GM04503 (cell line): Measurements from ENCODE around the gene PCDHGB5.
"Not testable (repeated sequence)": the region's sequence is repeated elsewhere in the genome, so short reads cannot be mapped to it uniquely, and the experiment has no call there.

Source experiments
- DNase-seq: peaks from one replicate; pipeline ENCODE4 v3.0.0-alpha.2; 2012; ENCODE audit warnings: low read depth

PCDHGB5 gene

DNA sequence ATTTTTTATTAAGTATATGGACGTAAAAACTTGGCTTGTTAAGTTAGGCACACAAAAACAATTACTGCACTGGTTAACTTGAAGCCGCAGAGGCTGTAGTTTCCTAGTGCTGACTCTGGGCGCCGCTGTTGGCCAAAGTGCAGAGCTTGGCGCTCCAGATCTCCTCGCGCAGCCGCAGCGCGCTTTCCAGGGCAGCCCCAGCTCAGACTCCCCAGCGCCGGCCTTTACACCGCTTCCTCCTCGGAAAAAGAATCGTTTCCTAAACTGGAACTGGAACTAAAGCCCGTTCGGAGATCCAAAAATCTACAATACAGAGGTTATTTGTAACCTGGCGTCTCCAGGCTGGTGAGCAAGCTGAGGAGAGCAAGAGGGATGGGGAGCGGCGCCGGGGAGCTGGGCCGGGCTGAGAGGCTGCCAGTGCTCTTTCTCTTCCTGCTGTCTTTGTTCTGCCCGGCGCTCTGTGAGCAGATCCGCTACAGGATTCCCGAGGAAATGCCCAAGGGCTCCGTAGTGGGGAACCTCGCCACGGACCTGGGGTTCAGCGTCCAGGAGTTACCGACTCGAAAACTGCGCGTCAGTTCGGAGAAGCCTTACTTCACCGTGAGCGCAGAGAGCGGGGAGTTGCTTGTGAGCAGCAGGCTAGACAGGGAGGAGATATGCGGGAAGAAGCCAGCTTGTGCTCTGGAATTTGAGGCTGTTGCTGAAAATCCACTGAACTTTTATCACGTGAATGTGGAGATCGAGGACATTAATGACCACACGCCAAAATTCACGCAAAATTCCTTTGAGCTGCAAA lies at the start of gene PCDHGB5:
Gene PCDHGB5 (plus strand): TSS at position 192 of the 796 bp plus-strand sequence. CDS start 181 bp downstream, at position 373.
- DNase-seq = not testable (repeated sequence)

DNA sequence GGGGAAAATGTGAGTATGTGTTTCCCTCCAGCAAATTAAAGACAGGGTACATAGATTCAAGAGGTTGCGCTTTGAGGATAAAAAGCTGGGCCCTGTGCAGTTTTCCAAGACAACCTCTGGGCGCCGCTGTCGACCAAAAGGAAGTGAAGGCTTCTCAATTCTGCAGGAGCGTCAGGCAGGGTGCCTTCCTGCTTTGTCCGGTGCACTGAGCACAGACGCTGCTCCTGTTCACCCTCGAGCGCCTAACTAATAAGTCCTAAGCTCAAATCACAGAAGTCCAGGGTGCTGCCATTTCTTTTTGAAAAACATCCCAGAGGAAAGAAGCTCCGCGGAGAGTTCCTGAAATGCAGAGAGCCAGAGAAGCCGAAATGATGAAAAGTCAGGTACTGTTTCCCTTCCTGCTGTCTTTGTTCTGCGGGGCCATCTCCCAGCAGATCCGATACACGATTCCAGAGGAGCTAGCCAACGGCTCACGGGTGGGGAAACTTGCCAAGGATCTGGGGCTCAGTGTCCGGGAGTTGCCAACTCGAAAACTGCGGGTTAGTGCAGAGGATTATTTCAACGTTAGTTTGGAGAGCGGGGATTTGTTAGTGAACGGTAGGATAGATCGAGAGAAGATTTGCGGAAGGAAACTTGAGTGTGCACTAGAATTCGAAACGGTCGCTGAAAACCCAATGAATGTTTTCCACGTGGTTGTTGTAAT lies 47.7 kb upstream of the PCDHGB5 start, which contains the start of gene PCDHGB1:
Gene PCDHGB1 (plus strand): TSS at position 183 of the 703 bp plus-strand sequence. CDS start 162 bp downstream, at position 345.
- no peak for DNase-seq

DNA sequence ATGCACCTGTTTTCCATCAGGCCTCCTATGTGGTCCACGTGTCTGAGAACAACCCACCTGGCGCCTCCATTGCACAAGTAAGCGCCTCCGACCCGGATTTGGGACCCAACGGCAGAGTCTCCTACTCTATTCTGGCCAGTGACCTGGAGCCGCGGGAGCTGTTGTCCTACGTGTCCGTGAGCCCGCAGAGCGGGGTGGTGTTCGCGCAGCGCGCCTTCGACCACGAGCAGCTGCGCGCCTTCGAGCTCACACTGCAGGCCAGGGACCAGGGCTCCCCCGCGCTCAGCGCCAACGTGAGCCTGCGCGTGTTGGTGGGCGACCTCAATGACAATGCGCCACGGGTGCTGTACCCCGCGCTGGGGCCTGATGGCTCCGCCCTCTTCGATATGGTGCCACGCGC lies 46.2 kb upstream of the PCDHGB5 start:
- DNase-seq = no peak

DNA sequence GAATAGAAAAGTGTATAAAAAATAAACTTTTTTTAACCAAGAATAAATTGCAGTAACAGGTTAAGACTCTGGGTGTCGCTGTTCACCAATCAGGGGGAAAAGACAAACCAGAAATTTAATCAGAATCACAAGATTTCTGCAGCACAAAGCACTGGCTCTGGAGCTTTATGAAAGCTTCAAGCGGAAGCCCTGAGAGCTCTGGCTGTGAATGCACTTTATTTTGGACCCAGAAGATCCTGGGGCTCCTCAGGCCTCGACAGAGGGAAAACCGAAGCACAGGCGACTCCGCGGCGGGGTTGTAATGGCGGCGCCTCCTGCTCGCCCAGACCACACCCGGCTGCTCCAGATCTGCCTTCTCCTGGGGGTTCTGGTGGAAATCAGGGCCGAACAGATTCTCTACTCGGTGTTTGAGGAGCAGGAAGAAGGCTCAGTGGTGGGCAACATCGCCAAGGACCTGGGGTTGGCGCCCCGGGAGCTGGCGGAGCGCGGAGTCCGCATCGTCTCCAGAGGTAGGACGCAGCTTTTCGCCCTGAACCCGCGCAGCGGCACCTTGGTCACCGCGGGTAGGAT lies 42.8 kb upstream of the PCDHGB5 start, which contains the start of gene PCDHGA4:
Gene PCDHGA4 (plus strand): TSS at position 122 of the 570 bp plus-strand sequence. CDS start 87 bp downstream, at position 209.
- no peak for DNase-seq

DNA sequence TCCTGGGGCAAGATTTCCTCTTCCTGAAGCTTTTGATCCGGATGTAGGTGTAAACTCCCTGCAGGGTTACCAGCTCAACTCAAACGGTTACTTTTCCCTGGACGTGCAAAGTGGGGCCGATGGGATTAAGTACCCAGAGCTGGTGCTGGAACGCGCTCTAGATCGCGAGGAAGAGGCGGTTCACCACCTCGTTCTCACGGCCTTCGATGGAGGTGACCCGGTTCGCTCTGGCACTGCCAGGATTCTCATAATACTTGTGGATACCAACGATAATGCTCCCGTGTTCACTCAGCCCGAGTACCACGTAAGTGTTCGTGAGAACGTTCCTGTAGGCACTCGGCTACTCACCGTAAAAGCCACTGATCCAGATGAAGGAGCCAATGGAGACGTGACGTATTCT lies 42.1 kb upstream of the PCDHGB5 start:
- DNase-seq = no peak

DNA sequence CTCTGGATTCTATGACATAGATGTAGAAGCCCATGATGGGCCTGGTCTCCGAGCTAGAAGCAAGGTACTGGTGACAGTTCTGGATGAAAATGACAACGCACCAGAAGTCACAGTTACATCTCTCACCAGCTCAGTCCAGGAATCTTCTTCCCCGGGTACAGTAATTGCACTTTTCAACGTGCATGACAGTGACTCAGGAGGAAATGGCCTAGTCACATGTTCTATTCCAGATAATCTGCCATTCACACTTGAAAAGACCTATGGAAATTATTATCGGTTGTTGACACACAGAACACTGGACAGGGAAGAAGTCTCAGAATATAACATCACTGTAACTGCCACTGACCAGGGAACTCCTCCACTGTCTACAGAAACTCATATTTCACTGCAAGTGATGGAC lies 41.6 kb upstream of the PCDHGB5 start:
- DNase-seq = no peak

DNA sequence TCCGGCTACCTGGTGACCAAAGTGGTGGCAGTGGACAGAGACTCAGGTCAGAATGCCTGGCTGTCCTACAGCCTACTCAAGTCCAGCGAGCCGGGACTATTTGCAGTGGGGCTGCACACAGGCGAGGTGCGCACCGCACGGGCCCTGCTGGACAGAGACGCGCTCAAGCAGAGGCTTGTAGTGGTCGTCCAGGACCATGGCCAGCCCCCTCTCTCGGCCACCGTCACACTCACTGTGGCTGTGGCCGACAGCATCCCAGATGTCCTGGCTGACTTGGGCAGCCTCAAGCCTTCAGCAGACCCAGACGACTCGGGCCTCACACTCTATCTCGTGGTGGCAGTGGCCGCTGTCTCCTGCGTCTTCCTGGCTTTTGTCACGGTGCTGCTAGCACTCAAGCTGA lies 40.8 kb upstream of the PCDHGB5 start:
- DNase-seq = no peak

DNA sequence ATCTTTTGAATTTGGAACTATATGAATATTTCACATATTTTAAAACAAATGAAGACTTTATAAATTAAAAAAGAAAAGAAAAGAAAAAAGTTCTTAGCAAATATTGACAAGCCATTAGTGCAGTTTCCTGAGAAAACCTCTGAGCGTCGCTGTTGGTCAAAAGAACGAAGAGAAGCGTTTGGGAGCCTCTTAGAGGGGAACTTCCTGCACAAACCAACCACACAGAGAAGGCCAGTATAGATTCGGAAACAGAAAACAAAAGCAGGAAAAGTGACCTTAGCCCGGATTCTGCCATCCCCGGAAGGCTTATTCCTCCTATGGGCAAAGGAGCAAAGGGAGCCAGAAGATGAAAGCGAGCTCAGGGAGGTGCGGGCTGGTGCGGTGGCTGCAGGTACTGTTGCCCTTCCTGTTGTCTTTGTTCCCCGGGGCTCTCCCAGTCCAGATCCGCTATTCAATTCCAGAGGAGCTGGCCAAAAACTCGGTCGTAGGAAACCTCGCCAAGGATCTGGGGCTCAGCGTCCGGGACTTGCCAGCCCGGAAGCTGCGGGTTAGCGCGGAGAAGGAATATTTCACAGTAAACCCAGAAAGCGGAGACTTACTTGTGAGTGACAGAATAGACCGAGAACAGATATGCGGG lies 37.8 kb upstream of the PCDHGB5 start, which contains the start of gene PCDHGB2:
Gene PCDHGB2 (plus strand): TSS at position 205 of the 637 bp plus-strand sequence. CDS start 142 bp downstream, at position 347.
- DNase-seq = no peak

DNA sequence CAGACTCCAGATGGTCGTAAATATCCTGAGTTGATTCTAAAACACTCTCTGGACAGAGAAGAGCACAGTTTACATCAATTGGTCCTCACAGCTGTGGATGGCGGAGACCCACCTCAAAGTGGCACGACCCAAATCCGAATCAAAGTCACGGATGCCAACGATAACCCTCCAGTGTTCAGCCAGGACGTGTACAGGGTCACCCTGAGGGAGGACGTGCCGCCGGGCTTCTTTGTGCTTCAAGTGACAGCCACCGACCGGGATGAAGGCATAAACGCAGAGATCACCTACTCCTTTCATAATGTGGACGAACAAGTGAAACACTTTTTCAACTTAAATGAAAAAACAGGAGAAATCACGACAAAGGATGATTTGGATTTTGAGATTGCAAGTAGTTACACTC lies 37.1 kb upstream of the PCDHGB5 start:
- DNase-seq = no peak

DNA sequence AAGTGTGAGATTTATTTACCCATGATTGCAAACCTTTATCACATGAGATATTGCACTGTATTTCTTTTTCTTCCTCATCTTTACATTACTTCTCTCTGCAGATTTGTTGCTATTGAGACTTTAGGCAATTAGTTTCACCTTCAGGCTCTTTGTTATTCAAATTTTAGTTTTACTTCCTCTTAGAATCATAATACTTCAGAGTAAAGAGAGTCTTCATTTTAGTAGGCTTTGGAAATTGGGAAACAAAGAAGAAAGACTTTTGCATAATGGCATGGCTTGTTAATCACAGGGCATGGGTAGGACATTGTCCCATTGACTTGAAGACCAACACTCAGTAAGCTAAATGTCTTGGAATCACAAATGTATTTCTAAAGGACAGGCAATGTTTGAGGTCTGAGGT lies 35.0 kb upstream of the PCDHGB5 start:
- no peak for DNase-seq

DNA sequence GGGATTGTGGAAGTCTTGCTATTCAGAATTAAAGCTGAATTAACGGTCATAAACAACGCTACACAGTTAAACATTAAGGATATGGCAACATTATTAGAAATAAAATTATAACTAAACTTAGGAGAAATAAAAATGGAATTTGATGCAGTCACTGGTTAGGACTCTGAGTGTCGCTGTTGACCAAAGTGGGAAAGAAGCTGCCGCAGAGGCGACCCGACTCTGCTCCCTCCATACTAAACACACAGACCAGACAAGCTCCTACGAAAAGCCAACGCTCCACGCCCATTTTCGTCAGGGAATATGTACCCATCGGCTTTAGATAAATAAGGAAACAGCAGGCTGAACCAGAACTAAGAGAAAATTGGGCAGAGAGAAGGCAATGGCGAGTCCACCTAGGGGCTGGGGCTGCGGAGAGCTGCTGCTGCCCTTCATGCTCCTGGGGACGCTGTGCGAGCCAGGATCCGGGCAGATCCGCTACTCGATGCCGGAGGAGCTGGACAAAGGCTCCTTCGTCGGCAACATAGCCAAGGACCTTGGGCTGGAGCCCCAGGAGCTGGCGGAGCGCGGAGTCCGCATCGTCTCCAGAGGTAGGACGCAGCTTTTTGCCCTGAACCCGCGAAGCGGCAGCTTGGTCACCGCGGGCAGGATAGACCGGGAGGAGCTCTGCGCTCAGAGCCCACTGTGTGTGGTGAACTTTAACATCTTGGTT lies 33.6 kb upstream of the PCDHGB5 start, which contains the start of gene PCDHGA5:
Gene PCDHGA5 (plus strand): TSS at position 211 of the 709 bp plus-strand sequence. CDS start 169 bp downstream, at position 380.
- DNase-seq = no peak

DNA sequence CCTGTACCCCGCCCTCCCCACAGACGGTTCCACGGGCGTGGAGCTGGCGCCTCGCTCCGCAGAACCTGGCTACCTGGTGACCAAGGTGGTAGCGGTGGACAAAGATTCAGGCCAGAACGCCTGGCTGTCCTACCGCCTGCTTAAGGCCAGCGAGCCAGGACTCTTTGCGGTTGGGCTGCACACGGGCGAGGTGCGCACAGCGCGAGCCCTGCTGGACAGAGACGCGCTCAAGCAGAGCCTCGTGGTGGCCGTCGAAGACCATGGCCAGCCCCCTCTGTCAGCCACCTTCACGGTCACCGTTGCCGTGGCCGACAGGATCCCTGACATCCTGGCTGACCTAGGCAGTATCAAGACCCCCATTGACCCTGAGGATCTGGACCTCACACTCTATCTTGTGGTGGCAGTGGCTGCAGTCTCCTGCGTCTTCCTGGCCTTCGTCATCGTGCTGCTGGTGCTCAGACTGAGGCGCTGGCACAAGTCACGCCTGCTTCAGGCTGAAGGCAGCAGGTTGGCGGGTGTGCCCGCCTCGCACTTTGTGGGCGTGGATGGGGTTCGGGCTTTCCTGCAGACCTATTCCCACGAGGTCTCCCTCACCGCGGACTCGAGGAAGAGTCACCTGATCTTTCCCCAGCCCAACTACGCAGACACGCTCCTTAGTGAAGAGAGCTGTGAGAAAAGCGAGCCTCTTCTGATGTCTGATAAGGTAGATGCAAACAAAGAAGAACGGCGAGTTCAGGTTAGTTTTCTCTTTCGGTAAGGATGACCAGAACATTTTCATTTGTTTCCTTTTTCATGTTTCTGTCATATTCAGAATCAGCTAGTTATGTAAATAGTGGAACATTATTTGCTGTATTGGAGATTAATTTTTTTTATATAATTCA lies 31.5 kb upstream of the PCDHGB5 start:
- DNase-seq = no peak

DNA sequence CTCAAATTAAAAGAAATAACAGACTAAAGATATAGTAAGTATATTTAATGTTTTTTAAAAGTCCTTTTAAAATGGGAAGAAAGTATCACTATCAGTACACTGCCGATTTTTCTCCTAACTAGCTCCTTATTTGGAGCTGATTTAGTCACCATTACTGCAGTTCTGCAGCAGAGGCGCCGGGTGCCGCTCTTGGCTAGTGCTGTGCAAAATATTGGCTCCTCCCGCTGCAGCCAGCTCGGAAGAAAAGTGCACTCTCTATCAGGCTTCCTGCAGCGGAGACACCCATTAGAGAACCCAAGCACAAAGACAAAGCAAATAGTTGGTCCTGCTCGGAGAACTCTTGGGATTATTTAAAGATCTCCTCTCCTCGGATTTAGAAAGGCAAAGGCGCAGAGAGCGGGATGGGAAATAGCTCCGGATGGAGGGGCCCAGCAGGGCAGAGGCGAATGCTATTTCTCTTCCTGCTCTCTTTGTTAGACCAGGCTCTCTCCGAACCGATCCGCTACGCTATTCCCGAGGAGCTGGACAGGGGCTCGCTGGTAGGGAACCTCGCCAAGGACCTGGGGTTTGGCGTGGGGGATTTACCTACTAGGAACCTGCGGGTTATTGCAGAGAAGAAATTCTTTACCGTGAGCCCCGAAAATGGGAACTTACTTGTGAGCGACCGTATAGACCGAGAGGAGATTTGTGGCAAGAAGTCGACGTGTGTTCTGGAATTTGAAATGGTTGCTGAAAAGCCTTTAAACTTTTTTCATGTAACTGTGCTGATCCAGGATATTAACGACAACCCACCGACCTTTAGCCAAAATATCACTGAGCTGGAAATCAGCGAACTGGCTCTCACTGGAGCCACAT lies 27.5 kb upstream of the PCDHGB5 start, which contains the start of gene PCDHGB3:
Gene PCDHGB3 (plus strand): TSS at position 249 of the 855 bp plus-strand sequence. CDS start 153 bp downstream, at position 402.
- DNase-seq = peak; percentile 9

DNA sequence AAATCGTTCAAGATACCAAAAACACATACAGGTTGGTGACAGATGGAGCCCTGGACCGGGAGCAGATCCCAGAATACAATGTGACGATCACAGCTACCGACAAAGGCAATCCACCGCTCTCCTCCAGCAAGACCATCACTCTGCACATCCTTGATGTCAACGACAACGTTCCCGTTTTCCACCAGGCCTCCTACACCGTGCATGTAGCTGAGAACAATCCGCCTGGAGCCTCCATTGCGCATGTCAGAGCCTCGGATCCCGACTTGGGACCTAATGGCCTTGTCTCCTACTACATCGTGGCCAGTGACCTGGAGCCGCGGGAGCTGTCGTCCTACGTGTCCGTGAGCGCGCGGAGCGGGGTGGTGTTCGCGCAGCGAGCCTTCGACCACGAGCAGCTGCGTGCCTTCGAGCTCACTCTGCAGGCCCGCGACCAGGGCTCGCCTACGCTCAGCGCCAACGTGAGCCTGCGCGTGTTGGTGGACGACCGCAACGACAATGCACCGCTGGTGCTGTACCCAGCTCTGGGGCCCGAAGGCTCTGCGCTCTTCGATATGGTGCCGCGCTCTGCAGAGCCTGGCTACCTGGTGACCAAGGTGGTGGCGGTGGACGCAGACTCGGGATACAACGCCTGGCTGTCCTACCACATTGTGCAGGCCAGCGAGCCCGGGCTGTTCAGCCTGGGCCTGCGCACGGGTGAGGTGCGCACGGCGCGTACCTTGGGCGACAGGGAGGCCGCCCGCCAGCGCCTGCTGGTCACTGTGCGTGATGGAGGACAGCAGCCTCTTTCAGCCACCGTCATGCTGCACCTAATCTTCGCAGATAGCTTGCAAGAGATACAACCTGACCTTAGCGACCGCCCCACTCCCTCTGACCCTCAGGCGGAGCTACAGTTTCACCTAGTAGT lies 25.9 kb upstream of the PCDHGB5 start:
- no peak for DNase-seq

DNA sequence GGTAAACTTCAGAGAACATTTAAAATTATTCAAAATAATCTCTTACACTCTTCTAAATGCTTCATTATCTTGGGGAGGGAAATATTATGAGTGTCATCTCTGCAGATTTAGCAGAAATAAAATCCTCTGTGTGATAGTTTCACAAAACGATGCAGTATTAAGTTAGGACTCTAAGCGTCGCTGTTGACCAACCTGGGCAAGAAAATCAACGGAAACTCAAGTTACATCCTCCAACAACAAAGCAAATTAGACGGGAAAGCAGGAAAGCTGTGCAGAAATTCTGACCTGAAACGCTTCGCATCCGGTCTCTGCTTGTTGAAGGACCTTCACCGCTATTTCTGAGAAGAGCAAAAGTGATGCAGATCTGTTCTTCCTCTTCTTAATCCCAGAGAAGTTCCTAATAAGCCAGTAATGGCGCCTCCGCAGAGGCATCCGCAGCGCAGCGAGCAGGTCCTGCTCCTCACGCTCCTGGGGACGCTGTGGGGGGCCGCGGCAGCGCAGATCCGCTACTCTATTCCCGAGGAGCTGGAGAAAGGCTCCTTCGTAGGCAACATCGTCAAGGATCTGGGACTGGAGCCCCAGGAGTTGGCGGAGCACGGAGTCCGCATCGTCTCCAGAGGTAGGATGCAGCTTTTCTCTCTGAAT lies 24.0 kb upstream of the PCDHGB5 start, which contains the start of gene PCDHGA6:
Gene PCDHGA6 (plus strand): TSS at position 219 of the 645 bp plus-strand sequence. CDS start 193 bp downstream, at position 412.
- DNase-seq = peak; percentile 15

DNA sequence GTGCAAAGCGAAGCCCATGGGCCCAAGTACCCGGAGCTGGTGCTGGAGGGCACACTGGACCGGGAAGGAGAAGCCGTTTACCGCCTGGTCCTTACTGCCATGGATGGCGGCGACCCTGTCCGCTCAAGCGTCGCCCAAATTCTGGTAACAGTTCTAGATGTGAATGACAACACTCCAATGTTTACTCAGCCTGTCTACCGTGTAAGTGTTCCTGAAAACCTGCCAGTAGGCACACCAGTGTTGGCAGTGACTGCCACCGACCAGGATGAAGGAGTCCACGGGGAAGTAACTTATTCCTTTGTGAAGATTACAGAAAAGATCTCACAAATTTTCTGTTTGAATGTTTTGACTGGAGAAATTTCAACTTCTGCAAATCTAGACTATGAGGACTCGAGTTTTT lies 23.1 kb upstream of the PCDHGB5 start:
- no peak for DNase-seq

DNA sequence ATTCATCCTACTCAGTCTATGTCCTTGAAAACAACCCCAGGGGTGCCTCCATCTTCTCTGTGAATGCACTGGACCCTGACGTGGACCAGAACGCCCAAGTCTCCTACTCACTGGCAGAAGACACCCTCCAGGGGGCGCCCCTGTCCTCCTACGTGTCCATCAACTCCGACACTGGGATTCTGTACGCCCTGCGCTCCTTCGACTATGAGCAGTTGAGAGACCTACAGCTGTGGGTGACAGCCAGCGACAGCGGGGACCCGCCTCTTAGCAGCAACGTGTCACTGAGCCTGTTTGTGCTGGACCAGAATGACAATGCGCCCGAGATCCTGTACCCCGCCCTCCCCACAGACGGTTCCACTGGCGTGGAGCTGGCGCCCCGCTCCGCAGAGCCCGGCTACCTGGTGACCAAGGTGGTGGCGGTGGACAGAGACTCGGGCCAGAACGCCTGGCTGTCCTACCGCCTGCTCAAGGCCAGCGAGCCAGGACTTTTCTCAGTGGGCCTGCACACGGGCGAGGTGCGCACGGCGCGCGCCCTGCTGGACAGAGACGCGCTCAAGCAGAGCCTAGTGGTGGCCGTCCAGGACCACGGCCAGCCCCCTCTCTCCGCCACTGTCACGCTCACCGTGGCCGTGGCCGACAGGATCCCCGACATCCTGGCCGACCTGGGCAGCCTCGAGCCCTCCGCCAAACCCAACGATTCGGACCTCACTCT lies 22.1 kb upstream of the PCDHGB5 start:
- not testable (repeated sequence) for DNase-seq
